GM19372 (cell line): ENCODE data around the gene IQSEC1.

Experiments
- ATAC-seq: cut with Tn5 transposase; IDR thresholded peaks from one replicate; pipeline ENCODE4 v1.9.1; 2021; ENCODE audit warnings: mild to moderate bottlenecking, low read depth, moderate library complexity; ENCODE audit not compliant: unreplicated experiment

Gene IQSEC1

GRCh38 chr3:12946649-12947316 lies 126.4 kb downstream of the IQSEC1 start:
- ATAC-seq: no peak

GRCh38 chr3:12946251-12946648 lies 127.0 kb downstream of the IQSEC1 start:
- ATAC-seq: no peak

- no peak for ATAC-seq
These were observed 128.4 kb downstream of the IQSEC1 start for GRCh38 chr3:12944849-12945248.

- no peak for ATAC-seq
These were observed 128.8 kb downstream of the IQSEC1 start for GRCh38 chr3:12944413-12944812.

GRCh38 chr3:12943124-12944021 lies 129.9 kb downstream of the IQSEC1 start:
- no peak for ATAC-seq

- ATAC-seq: no peak
These were observed 131.7 kb downstream of the IQSEC1 start for GRCh38 chr3:12941495-12942023.

GRCh38 chr3:12940854-12941253 lies 132.4 kb downstream of the IQSEC1 start:
- ATAC-seq: no peak

GRCh38 chr3:12939137-12939536 lies 134.1 kb downstream of the IQSEC1 start:
- ATAC-seq: no peak

- no peak for ATAC-seq
These were observed 134.9 kb downstream of the IQSEC1 start for GRCh38 chr3:12938258-12938711.

- no peak for ATAC-seq
These were observed 137.1 kb downstream of the IQSEC1 start for GRCh38 chr3:12935861-12936830.

GRCh38 chr3:12935023-12935860 lies 138.0 kb downstream of the IQSEC1 start:
- no peak for ATAC-seq

GRCh38 chr3:12934431-12934830 lies 138.8 kb downstream of the IQSEC1 start:
- ATAC-seq: no peak

- no peak for ATAC-seq
These were observed 139.3 kb downstream of the IQSEC1 start for GRCh38 chr3:12933901-12934300.

GRCh38 chr3:12932754-12933153 lies 140.5 kb downstream of the IQSEC1 start:
- no peak for ATAC-seq

- ATAC-seq: no peak
These were observed 140.9 kb downstream of the IQSEC1 start for GRCh38 chr3:12932347-12932746.

GRCh38 chr3:12931273-12931905 lies 141.8 kb downstream of the IQSEC1 start:
- ATAC-seq: no peak

GRCh38 chr3:12929801-12930200 lies 143.4 kb downstream of the IQSEC1 start:
- ATAC-seq: no peak

- no peak for ATAC-seq
These were observed 146.6 kb downstream of the IQSEC1 start for GRCh38 chr3:12926660-12927059.

- ATAC-seq: no peak
These were observed 147.6 kb downstream of the IQSEC1 start for GRCh38 chr3:12925648-12926047.
